ENCODE data around the gene BAIAP2.

The BAIAP2 gene

DNA sequence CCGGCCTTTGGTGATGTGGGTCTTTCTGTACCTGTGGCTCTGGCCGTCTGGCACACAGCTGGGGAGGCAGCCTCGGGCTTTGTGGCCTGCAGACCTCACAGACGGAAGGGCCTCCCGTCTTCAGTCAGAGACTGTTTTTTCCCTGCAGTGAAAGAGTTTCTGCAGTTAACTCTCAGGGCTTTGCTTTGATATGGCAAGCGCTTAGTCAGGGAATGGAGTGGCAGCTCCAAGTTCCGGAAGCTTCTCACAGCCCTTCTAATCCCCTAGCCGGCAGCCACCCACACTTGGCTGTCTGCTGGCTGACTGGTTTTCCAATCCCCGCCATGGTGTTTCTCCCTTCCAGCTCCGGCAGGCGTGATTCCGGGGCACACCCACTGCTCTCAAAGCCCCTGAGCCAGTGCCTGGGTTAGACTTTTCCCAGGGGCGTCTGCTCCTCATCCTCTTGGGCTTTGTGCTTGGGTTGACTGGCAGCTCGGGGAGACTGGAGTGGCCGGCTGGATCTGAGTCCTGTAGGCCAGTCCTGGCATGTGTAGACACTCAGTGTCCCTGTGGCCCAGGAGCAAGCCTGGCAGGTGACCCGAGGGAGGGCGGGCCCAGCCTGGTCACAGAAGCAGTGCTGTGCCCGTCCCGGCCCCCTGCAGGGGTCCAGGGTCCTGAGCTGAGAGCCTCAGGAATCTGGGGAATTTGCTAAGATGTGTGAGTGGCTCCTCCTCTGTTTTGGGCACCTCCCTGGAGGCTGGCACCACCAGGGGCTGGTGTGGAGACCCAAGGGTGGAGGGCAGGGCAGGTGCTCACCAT lies 29.9 kb downstream of the BAIAP2 start:
- H3K27me3 Mint-ChIP-seq: peaks cover 7% of the 10 kb centered on the region
- CTCF ChIA-PET: no interaction called here
- no peak for DNase-seq

DNA sequence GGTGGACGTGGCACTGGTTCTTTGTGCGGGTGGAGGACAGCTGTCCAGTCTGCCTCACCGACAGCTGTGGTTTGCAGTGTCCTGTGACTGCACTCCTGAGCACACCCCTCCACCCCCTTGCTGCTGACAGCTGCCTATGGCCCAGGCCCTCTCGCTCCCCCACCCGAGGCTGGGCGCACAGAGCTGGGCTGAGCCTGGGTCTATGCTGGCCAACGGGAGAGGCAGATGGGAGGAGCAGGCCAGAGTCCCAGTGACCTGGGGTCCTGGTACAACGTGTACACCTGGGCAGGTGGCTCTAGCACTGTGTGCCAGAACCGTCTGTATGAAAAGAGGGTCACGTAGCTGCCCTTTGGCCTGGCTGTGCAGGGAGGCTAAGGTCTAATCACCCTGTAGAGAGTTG lies 30.5 kb downstream of the BAIAP2 start:
- Mint-ChIP-seq H3K4me3 (no peak overlapping the region), H3K9me3 (no peaks in the 10 kb centered on the region), H3K36me3 (no peaks in the 10 kb centered on the region), H3K4me1 (no peaks in the 10 kb centered on the region), H3K27ac (no peak overlapping the region), H3K27me3 (peaks cover 7% of the 10 kb centered on the region)
- DNase-seq: no peak
- CTCF ChIA-PET: no interaction called here

More for the DNA sequence above, 29.9 kb downstream of the BAIAP2 start:
- H3K36me3 Mint-ChIP-seq: no peaks in the 10 kb centered on the region
- no peak overlapping the region for H3K27ac Mint-ChIP-seq
- H3K4me1 Mint-ChIP-seq: no peaks in the 10 kb centered on the region
- H3K9me3 Mint-ChIP-seq: no peaks in the 10 kb centered on the region
- H3K4me3 Mint-ChIP-seq: no peak overlapping the region

DNA sequence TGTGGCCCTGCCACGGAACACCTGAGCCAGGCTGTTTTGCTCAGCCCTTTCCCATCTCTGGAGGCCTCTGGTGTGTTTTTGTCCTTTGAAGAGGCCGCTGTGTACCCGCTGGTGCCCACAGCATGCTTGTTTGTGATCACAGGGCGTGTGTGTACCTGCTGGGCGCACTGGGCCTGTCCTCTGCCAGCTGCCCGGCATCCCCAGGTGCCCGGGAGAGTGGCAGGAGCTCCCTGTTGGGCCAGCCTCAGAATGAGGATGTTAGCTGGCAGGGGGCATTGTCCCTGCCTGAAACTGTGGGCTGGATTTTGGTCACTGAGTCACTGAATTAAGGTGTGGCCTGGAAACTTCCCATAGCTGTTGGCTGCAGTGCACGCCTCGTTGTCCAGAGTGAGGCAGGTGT lies 31.1 kb downstream of the BAIAP2 start:
- Mint-ChIP-seq H3K27ac (no peak overlapping the region), H3K4me1 (no peaks in the 10 kb centered on the region), H3K27me3 (peaks cover 7% of the 10 kb centered on the region), H3K4me3 (no peak overlapping the region), H3K9me3 (no peaks in the 10 kb centered on the region), H3K36me3 (no peaks in the 10 kb centered on the region)
- CTCF ChIA-PET: no interaction called here
- no peak for DNase-seq

DNA sequence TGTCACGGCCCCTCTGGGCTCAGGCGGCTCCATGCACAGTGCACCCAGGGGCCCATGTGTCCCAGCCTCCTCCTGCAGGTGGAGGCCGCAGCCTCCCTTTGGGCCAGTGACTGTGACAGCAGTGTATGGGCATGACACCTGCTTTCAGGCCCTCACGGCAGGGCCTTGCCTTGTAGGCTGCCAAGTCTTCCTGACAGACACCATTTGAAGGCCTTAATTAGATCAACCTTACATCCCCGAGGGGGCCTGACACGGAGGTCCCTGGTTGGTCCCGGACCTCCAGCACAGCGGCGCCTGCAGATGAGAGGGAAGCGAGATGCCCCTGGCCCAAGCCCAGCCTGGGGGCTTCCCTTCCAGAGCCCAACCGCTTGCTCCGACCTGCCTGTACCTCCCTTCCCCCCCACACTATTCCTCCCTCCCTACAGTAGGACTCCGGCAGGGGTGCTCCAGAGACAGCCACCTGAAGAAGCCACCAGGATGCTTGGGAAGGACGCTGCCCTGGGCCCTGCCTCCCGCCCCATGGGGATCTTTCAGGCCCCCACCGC lies 31.9 kb downstream of the BAIAP2 start:
- no peak for DNase-seq
- Mint-ChIP-seq H3K27ac (no peak overlapping the region), H3K27me3 (peaks cover 7% of the 10 kb centered on the region), H3K36me3 (no peaks in the 10 kb centered on the region), H3K9me3 (no peaks in the 10 kb centered on the region), H3K4me1 (no peaks in the 10 kb centered on the region), H3K4me3 (no peak overlapping the region)
- CTCF ChIA-PET: no interaction called here

DNA sequence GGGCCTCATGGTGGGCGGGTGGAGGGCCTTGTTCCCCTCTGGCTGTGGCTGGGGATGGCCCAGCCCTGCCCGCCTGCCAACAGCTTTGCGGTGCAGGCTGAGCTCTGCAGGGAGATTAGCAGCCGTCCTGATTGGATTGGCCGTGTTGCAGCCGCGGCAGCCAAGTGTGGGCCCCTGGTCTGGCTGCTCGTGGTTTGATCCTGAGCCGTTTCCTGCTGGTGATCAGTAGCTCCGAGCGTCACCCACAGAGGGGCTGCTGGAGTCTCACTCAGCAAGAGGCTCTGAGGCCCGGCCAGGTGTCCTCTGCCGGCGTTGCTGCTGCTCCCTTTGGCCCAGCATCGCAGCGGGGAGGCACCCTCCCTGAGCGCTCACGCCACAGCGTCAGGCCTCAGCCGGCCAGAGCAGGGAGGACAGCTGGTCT lies 32.5 kb downstream of the BAIAP2 start:
- H3K36me3 Mint-ChIP-seq: no peaks in the 10 kb centered on the region
- no peak overlapping the region for H3K27ac Mint-ChIP-seq
- no peak for DNase-seq
- H3K4me3 Mint-ChIP-seq: no peak overlapping the region
- H3K27me3 Mint-ChIP-seq: peaks cover 5% of the 10 kb centered on the region
- H3K4me1 Mint-ChIP-seq: no peaks in the 10 kb centered on the region
- H3K9me3 Mint-ChIP-seq: no peaks in the 10 kb centered on the region
- CTCF ChIA-PET: no interaction called here

DNA sequence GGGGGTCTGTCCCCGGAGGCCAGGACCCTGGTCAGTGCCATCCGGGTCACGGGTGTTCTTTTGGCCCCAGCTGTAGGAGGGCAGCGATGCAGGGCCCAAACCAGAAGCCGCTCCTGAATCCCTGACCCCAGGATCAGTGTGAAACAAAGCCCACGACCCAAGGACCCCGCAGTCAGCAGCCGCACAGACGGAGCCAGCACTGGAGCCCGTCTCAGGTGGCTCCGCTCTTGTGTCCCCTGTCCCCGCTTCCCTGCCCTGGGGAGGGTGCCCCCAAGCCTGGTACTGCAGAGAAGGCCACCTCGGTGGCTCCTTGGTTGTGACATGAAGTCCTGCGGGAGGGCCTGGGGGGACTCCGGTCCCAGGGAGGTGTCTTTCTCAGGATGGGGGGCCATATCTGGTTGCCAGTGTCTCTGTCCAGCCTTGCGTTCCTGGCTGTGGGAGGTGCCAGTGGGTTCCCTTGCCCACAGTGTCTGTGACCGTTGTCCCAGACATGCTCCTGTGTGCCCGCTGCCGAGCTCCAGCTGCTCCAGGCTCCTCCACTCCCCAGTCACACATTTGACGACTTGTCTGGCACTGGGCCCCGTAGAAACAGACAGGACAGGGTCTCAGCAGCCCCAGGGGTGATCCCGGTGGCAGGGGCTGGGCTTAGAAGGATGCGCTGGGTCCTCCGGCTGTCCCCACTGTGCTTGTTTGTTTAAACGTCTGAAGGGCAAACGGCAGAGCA lies 33.6 kb downstream of the BAIAP2 start:
- no peak for DNase-seq
- CTCF ChIA-PET: interaction anchor here (2.1 kb wide), 1 partner anchor 33 kb away, joined by 4 read pairs; no protein-coding TSS in a partner anchor

DNA sequence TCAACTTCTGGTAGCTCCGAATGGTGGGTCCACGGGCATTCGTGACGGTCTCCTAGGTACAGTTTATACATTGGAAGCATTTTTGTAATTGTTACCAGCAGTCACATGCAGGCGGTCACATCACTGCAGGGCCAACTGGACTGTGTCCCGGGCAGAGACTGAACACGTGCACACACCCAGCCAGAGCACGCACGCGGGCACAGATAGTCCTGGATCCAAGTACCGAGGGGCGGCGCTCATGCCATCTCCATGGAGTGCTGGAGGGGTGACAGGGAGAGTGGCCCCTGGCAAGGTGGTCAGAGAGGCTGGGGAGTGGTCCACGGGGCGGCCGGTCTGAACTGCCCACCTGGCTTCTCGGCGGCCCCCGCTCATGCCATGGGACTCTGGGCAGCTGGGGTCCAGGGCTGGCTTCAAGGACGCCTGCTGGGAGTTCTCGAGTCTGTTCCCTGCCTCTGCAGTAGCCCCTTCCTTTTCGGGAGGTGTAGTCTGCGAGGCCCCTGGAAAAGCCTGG lies 34.2 kb downstream of the BAIAP2 start:
- H3K9me3 Mint-ChIP-seq: no peaks in the 10 kb centered on the region
- no peak overlapping the region for H3K27ac Mint-ChIP-seq
- no peaks in the 10 kb centered on the region for H3K36me3 Mint-ChIP-seq
- H3K4me1 Mint-ChIP-seq: no peaks in the 10 kb centered on the region
- no peaks in the 10 kb centered on the region for H3K27me3 Mint-ChIP-seq
- no peak for DNase-seq
- H3K4me3 Mint-ChIP-seq: no peak overlapping the region
- CTCF ChIA-PET: interaction anchor here (2.1 kb wide), 1 partner anchor 32 kb away, joined by 4 read pairs; no protein-coding TSS in a partner anchor

More for the DNA sequence above, 33.6 kb downstream of the BAIAP2 start:
- Mint-ChIP-seq H3K4me1 (no peaks in the 10 kb centered on the region), H3K36me3 (no peaks in the 10 kb centered on the region), H3K27ac (no peak overlapping the region), H3K27me3 (peaks cover 3% of the 10 kb centered on the region), H3K9me3 (no peaks in the 10 kb centered on the region), H3K4me3 (no peak overlapping the region)

DNA sequence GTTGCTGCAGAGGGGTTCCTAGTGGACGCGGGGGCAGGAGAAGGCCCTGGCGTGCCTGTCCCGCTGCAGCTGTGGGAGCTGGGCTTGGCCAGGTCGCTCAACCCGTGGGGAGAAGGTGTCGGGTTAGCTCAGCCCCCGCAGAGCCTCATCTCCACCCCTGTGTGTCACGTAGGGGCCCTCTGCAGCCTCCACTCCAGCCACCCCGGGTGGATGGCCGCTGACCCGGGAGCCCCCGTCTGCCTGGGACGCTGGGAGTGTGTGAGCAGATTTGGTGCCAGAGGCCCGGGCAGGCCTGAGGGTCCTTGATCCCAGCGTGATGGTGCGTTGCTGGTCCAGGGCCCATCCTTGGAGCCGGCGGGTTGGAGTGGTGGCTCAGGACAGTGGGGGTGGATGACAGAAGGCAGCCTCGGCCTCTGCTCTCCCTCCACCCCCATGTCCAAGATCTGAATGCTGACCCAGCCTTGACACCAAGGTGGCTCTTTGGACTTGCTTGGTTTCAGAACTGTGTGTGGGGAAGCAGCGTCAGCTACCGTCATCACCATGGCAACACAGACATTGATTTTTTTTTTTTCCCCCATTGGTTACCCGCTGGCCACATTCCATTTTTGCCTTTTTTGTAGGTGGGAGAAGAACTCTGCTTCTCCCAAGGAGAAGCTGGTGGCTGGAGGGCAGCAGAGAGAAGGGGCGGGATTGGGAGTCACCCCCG lies 35.7 kb downstream of the BAIAP2 start:
- no peak overlapping the region for H3K4me3 Mint-ChIP-seq
- no peak for DNase-seq

DNA sequence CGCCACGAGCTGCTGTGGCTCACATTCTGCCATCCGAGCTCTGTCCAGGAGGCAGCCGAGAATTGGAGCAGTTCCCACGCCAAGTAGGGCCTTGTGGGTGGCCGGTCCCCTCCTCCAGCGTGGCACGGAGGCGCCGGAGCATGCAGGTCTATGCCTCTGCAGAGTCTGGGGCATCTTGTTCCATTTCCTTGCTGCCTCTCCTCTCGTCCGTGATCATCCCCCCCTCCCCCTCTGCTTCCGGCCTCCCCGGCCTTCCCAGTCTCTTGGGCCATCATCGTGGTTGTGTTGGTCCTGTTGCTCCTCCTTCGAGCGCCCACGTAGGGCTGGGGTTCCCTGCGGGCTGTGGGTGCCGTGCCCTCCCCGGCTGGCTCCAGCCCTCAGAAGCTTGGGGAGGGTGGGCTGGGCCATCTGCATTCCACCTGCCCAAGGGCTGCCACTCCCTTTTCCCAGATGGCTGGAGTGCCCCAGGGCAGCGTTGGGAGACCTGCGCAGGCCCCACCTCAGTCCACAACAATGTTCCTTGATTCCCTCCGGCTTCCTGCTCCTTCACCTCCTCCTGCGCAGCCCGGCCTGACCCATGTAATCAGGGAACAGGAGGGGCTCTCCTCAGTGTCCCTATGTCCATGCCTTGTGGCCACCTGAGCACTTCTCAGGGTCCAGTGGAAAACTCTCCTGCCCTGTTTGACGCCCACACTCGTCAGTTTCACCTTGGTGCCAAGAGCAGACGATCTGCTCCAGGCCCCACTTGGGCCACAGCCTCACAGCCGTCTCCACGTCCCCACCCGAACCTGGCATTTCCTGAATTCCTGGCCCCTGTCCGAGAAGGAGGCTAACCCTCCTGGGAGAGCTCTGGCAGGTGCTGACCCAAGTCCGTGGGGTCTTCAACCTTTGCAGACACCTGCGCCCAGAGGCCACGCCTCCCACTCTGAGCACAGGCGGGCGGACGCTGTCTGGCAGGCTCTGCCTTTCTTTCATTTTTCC lies 37.1 kb downstream of the BAIAP2 start:
- no peak overlapping the region for H3K4me3 Mint-ChIP-seq

More for the DNA sequence above, 35.7 kb downstream of the BAIAP2 start:
- no peaks in the 10 kb centered on the region for H3K36me3 Mint-ChIP-seq
- no peaks in the 10 kb centered on the region for H3K27me3 Mint-ChIP-seq
- no peak overlapping the region for H3K27ac Mint-ChIP-seq
- CTCF ChIA-PET: interaction anchor here (2.1 kb wide), 1 partner anchor 31 kb away, joined by 4 read pairs; no protein-coding TSS in a partner anchor
- no peaks in the 10 kb centered on the region for H3K9me3 Mint-ChIP-seq
- H3K4me1 Mint-ChIP-seq: no peaks in the 10 kb centered on the region

DNA sequence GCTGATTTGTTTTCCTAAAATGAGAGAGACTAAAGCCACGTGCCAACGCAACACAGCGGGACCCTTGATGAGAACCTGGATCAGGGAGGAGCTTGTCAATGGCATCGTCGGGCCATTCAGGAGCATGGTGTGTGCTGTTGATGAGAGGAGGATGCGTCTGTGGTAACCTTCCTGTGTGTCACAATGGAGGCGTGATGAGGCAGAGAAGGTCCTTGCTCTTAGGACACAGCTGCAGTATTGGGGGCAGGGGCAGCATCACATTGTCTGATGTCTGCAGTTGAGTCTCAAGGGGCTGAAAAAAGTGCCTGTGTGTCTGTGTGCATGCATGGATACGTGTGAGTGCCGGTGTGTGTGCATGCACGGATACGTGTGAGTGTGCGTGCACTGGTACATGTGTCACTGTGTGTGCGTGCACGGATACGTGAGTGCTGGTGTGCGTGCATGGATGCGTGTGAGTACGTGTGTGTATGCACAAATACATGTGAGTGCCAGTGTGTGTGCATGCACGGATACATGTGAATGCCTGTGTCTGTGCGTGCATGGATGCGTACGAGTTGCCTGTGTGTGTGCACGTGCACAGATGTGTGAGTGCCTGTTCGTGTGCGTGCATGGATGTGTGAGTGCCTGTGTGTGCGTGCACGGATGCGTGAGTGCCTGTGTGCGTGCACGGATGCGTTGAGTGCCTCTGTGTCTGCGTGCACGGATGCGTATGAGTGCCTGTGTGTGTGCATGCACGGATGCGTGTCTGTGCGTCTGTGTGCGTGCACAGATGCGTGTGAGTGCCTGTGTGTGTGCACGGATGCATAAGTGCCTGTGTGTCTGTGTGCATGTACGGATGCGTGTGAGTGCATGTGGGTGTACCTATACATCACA lies 39.3 kb downstream of the BAIAP2 start:
- CTCF ChIA-PET: no interaction called here
- H3K4me1 Mint-ChIP-seq: no peaks in the 10 kb centered on the region
- no peaks in the 10 kb centered on the region for H3K36me3 Mint-ChIP-seq
- DNase-seq: no peak
- no peak overlapping the region for H3K4me3 Mint-ChIP-seq
- no peaks in the 10 kb centered on the region for H3K27me3 Mint-ChIP-seq
- no peaks in the 10 kb centered on the region for H3K9me3 Mint-ChIP-seq
- H3K27ac Mint-ChIP-seq: no peak overlapping the region

More for the DNA sequence above, 37.1 kb downstream of the BAIAP2 start:
- no peak for DNase-seq
- Mint-ChIP-seq H3K27ac (no peak overlapping the region), H3K27me3 (no peaks in the 10 kb centered on the region), H3K36me3 (no peaks in the 10 kb centered on the region), H3K9me3 (no peaks in the 10 kb centered on the region), H3K4me1 (no peaks in the 10 kb centered on the region)
- CTCF ChIA-PET: no interaction called here

DNA sequence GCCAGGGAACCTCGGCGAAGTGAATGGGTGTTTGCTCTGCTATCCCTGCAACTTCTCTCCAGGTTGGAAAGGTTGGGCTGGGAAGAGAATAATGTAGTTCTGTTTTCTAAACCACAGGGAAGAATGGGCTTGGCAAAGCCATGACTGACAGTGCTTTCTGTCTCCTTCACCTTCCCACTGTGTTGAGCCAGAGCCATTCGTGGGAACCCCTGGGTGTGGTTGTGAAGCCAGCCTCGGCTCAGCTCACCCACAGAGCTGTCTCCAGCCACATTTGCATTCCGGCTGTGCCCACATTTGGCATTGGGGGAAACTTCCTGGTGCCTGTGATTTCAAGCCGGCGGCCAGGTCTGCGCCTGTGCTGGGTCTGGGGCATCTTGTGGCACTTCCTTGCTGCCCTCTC lies 39.9 kb downstream of the BAIAP2 start:
- no peak for DNase-seq
- H3K27ac Mint-ChIP-seq: no peak overlapping the region
- peaks cover 3% of the 10 kb centered on the region for H3K27me3 Mint-ChIP-seq
- CTCF ChIA-PET: no interaction called here
- H3K36me3 Mint-ChIP-seq: no peaks in the 10 kb centered on the region
- no peaks in the 10 kb centered on the region for H3K4me1 Mint-ChIP-seq
- no peak overlapping the region for H3K4me3 Mint-ChIP-seq
- H3K9me3 Mint-ChIP-seq: no peaks in the 10 kb centered on the region

DNA sequence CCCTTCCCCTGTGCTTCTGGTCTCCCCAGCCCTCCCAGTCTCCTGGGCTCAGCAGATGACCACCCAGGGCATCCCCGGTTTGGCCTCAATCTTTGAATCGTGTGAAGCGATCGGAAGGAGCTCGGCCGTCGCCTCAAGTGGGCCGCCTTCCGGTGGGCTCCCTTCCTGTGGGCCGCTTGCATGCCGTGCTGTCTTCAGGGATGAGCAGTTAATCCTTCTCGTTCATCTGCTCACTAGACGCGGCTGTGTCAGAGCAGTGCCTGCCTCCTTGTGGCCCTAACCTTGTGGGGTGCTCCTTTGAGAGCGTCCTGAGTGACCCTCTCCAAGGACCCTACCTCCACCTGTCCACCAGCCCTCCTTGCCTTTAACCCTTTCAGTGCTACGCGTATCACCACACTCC lies 40.4 kb downstream of the BAIAP2 start:
- H3K4me3 Mint-ChIP-seq: no peak overlapping the region

More for the DNA sequence above, 40.4 kb downstream of the BAIAP2 start:
- DNase-seq: no peak
- Mint-ChIP-seq H3K4me1 (no peaks in the 10 kb centered on the region), H3K36me3 (no peaks in the 10 kb centered on the region), H3K27ac (no peak overlapping the region), H3K27me3 (peaks cover 3% of the 10 kb centered on the region), H3K9me3 (no peaks in the 10 kb centered on the region)
- CTCF ChIA-PET: no interaction called here
